Measurements from ENCODE around the gene CDKN2B-AS1.

DNA sequence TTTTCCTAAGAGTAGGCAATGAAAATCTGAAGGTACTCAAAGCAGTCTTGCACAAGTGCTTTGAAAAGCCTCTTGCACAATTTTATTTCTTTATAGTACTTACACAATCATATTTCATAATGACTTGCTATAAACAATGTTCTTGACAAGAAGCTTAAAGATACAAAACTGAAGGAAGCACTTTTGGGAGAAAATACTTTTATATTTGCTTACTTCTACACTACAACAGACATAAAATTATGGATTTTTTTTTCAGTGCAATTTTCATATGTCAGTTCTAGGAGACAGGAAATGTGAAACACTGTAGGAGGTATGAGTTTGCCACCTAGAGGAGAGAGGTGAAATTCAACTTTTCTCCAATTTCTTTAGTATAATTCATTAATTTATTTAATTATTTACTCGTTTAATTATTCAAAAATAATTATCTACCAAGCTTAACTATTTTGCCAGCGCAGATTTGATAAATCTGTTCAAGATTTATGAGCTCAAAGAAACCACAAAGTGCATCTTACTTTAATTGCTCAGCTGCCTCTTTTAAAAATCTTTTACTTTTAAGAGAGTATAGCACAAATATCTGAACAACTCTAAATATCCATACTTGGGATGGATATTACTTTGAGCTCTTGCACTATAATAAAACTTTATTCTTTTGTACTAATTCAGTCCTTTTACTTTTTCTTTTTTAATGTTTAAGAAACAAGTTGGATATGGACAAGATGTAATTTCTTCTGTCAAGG, 43.5 kb downstream of the CDKN2B-AS1 start:
- TF ChIP-seq EP300 (conservative IDR thresholded peaks at IDR 0.05; ENCODE audit: poor library complexity, severe bottlenecking), result no peak
- TF ChIP-seq, protein P1, sequence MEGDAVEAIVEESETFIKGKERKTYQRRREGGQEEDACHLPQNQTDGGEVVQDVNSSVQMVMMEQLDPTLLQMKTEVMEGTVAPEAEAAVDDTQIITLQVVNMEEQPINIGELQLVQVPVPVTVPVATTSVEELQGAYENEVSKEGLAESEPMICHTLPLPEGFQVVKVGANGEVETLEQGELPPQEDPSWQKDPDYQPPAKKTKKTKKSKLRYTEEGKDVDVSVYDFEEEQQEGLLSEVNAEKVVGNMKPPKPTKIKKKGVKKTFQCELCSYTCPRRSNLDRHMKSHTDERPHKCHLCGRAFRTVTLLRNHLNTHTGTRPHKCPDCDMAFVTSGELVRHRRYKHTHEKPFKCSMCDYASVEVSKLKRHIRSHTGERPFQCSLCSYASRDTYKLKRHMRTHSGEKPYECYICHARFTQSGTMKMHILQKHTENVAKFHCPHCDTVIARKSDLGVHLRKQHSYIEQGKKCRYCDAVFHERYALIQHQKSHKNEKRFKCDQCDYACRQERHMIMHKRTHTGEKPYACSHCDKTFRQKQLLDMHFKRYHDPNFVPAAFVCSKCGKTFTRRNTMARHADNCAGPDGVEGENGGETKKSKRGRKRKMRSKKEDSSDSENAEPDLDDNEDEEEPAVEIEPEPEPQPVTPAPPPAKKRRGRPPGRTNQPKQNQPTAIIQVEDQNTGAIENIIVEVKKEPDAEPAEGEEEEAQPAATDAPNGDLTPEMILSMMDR (IDR thresholded peaks at IDR 0.05; ENCODE audit: poor library complexity, severe bottlenecking), result peak; percentile 42
- TF ChIP-seq POLR2AphosphoS5 (IDR thresholded peaks at IDR 0.05), result no peak
- TF ChIP-seq TAF1 (IDR thresholded peaks at IDR 0.05; ENCODE audit: low read depth), result no peak

Data from neural cell (in vitro differentiated cells).